Epithelial cell of proximal tubule (primary cell): ENCODE data around the gene RDH14. TPM values are rescaled to one million over a fixed set of nuclear protein-coding genes. Genes with fewer than 3 reads are reported as not detected.

Experiments
- DNase-seq: peaks from one replicate; pipeline ENCODE4 v3.0.0-alpha.2; 2011; ENCODE audit warnings: low read depth
- H3K4me3 ChIP-seq: 2 replicates; pipeline ENCODE4 v1.5.1; 2011; ENCODE audit warnings: low read depth, mild to moderate bottlenecking, low read length
- CTCF ChIP-seq: conservative IDR thresholded peaks from 2 replicates; pipeline ENCODE4 v1.5.1; 2012; ENCODE audit warnings: low read depth, mild to moderate bottlenecking, low read length
- total RNA-seq: library from RNA; depleted of rRNA; stranded (reverse); fragments of >200 nt; gene quantifications from 2 replicates; pipeline ENCODE4 v1.2.3, GENCODE V29; 2015

Gene RDH14
- total RNA-seq, 1 donor from 2014 or later, result 22.6 TPM

GRCh38 chr2:18600255-18600613 is 39.8 kb upstream of the RDH14 start:
- TF ChIP-seq CTCF, result no peak
- DNase-seq, result no peak
- H3K4me3 ChIP-seq, result no peak overlapping the region

GRCh38 chr2:18599509-18600254 is 39.2 kb upstream of the RDH14 start:
- H3K4me3 ChIP-seq, result no peak overlapping the region
- no peak for DNase-seq
- no peak for TF ChIP-seq CTCF

GRCh38 chr2:18598848-18599484 is 38.5 kb upstream of the RDH14 start:
- DNase-seq, result no peak
- no peak for TF ChIP-seq CTCF
- H3K4me3 ChIP-seq, result no peak overlapping the region

- no peak for DNase-seq
Observed at GRCh38 chr2:18597618-18598017, 37.2 kb upstream of the RDH14 start.

GRCh38 chr2:18596993-18597392 is 36.5 kb upstream of the RDH14 start:
- TF ChIP-seq CTCF, result no peak
- DNase-seq, result no peak
- H3K4me3 ChIP-seq, result no peak overlapping the region

More at GRCh38 chr2:18597618-18598017, 37.2 kb upstream of the RDH14 start:
- H3K4me3 ChIP-seq, result no peak overlapping the region
- TF ChIP-seq CTCF, result no peak

- TF ChIP-seq CTCF, result no peak
- DNase-seq, result no peak
- H3K4me3 ChIP-seq, result no peak overlapping the region
Observed at GRCh38 chr2:18593496-18593895, 33.0 kb upstream of the RDH14 start.

- H3K4me3 ChIP-seq, result no peak overlapping the region
- no peak for TF ChIP-seq CTCF
- DNase-seq, result no peak
Observed at GRCh38 chr2:18592372-18592771, 31.9 kb upstream of the RDH14 start.
